GDM1 (cell line): ENCODE data around the gene UGP2.
"Not testable (repeated sequence)": the region's sequence is repeated elsewhere in the genome, so short reads cannot be mapped to it uniquely, and the experiment has no call there.

Experiments
- DNase-seq: peaks from one replicate; lab custom pipeline; 2025; lab: John Stamatoyannopoulos, UW

Gene UGP2

GRCh38 chr2:63841254-63842022 lies at the start of gene UGP2:
UGP2 (plus strand) TSS chr2:63841896; CDS start chr2:63842186, 290 bp downstream.
- peak; percentile 89 for DNase-seq

DNA sequence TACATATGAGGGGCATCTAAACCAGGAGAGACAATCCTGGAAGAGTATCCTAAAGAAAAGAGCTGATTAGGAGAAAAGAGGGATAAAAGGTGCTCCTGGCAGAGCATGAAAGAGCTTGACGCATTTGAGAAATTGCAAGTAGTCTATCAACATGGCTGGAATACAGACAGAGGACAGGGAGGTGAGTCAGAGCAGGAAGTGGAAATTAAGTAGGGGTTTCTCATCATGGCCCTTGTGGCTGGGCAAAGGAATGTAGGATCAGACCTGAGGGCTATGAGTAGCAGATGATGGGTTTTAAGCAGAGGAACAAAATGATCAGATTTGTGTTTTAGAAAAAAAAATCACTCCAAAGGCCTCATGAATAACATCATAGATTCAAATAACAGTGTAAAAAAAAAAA lies 49.2 kb upstream of the UGP2 start:
- no peak for DNase-seq

GRCh38 chr2:63796366-63796765 lies 45.3 kb upstream of the UGP2 start:
- no peak for DNase-seq

DNA sequence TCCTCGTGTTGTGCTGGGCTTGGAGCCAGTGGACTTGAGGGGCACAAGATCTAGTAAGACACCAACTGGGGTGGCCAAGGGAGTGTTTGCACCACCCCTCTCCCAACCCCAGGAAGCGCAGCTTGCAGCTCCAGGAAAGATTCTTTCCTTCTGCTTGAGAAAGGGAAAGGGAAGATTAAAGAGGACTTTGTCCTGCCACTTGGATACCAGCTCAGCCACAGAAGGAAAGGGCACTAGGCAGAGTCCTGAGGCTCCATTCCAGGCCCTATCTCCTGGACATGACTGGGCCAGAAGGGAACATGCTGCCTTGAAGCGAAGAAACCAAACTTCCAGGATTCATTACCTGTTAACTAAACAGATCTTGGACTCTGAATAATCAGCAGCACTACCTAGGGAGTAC lies 44.9 kb upstream of the UGP2 start:
- DNase-seq = no peak

GRCh38 chr2:63801455-63801854 lies 40.2 kb upstream of the UGP2 start:
- DNase-seq = no peak

DNA sequence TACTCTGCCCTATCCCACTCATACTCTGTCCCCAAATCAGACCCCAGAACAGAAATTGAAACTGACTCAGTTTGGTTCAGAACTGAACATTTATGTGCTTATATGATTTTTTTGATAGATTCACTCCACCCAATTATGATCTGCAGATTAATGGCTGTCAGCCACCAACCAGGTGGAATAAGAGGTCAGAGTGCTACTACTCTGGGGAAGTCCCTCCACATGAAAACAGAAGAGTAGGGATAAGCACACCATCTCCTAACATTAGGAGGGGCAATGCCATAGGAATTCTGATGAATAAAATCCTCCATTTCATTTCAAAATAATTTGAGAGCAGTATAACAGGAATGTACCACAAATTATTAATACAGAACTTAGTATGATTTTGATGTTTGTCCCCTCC lies 36.3 kb upstream of the UGP2 start:
- DNase-seq = no peak

GRCh38 chr2:63808036-63808435 lies 33.7 kb upstream of the UGP2 start:
- DNase-seq = not testable (repeated sequence)

GRCh38 chr2:63808911-63809310 lies 32.8 kb upstream of the UGP2 start:
- DNase-seq = not testable (repeated sequence)

DNA sequence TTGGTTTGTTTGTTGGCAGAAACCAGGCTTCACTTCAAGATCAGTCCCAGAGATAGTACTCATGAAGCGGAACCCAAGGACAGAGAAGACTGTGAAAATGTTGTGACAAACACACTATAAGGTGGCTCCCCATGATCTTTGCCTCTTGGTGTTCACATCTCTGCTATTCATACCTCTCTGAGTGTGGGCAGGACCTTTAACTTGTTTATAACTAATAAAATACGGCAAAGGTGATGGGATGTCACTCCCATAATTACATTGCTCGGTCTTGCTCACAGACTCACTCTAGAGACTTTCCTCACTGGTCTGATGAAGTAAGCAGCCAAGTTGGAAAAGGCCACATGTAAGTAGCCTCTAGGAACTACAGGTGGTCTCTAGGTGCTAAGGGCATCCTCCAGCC lies 30.6 kb upstream of the UGP2 start:
- DNase-seq = no peak

DNA sequence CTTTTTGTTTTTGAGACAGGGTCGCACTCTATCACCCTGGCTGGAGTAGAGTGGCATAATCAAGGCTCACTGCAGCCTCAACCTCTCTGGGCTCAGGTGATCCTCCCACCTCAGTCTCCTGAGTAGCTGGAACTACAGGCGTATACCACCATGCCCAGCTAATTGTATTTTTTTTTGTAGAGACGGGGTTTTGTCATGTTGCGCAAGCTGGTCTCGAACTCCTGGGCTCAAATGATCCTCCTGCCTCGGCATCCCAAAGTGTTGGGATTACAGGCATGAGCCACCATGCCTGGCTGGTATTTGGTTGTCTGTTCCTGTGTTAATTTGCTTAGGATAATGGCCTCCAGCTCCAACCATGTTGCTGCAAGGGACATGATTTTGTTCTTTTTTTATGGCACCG lies 29.8 kb upstream of the UGP2 start:
- not testable (repeated sequence) for DNase-seq

DNA sequence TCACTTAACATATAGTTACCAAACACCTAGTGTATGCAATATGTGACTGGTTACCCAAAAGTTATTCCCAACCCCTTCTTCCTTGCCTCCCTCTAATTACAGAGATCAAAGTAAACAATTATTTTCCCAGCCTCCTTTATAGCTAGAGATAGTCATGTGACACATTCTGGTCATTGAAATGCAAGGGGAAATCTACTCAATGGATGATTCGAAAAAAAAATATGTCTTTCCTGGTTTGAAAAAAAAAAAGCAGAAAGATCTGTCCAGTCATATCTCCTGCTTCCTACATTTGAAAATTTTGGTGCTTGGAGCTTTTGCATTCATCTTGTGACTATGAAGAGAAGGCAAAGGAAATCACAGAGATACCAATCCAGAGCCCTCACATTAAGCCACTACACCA lies 27.6 kb upstream of the UGP2 start:
- DNase-seq = no peak

GRCh38 chr2:63817382-63817781 lies 24.3 kb upstream of the UGP2 start:
- no peak for DNase-seq

GRCh38 chr2:63818271-63818670 lies 23.4 kb upstream of the UGP2 start:
- no peak for DNase-seq

DNA sequence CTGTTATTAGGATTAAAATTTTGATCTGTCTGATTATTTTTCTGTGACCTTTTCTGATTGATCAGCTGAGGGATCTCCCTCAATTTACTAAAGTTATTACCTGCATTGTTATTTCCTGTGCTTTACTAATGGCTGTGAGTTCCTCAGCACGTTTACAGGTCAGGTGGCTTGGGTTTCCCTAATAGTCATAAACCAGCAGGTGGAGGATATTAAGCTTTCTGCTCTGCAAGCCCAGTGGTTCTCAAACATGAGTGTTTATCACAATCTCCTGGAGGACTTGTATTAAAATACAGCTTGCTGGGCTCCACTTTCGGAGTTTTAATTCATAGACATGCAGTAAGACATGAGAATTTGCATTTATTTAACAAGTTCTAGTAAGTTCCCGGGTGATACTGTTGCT lies 22.4 kb upstream of the UGP2 start:
- no peak for DNase-seq

- DNase-seq = no peak
These were observed 21.7 kb upstream of the UGP2 start for GRCh38 chr2:63819765-63820717.

DNA sequence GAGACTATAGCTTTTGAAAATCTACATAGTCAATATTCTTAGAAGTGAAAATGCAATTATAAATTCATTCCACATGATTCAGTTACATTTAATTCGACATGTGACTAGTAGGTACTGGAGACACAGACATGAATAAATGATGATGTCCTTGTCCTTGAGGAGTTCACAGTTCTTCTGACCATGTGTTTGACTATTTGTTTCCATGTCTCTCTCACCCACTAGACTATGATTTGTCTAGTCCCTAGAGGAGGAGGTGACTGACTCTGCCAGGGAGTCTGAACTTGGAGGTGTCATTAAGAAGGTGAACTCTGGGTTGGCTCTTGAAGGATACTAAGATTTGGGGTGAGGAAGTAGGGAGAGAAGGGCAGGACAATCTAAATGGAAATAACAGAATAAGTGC lies 20.7 kb upstream of the UGP2 start:
- no peak for DNase-seq

DNA sequence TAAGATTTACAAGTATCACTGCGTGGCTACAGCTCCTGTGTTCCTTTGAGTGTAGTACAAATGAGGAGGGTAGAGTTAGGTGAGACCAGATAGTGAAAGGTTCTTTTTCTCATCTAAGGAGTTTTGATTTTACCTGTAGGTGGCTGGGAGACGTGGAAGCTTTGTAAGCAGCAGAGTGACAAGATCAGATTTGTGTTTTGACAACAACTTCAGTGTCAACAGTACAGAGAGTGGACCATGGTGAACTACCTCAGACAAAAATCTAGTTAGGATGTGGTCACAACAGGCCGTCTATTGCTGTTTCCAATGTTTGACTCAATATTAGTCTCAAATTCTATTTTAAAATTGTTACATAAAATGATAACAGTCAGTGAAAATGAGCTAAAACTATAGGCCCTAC lies 20.3 kb upstream of the UGP2 start:
- no peak for DNase-seq

DNA sequence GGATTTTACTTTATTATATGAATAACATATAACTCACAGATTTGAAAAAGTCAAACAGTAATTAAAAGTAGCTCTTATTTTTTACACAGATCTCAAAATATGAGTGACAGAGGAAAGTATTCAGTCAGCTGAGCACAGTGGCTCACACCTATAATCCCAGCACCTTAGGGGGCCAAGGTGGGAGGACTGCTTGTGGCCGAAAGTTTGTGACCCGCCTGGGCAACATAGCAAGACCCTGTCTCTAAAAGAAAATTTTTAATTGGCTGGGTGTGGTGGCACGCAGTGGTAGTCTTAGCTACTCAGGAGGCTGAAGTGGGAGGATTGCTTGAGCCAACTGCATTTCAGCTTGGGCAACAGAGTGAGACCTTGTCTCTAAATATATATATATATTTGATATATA lies 19.2 kb upstream of the UGP2 start:
- no peak for DNase-seq

- DNase-seq = no peak
These were observed 13.9 kb upstream of the UGP2 start for GRCh38 chr2:63827749-63828148.

- no peak for DNase-seq
These were observed 10.5 kb upstream of the UGP2 start for GRCh38 chr2:63831176-63831575.

DNA sequence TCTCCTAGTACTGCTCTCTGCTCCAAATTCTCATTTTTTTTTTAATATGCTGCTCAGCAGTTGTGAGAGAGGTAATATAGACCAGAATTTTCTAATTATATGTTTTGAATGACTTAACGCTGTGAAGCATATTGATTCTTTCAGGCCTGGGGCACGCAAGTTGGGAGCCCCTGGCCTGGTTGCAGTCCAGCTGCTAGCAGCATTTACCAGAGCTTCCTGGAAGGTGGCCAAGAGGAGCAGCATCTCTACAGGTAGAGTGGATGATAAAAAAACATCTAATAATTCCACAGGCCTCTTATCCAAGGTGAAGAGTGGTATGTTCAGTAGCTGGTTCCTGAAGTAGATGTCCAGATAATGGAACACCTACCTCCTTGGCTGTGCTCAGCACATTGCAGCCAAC lies 7.3 kb upstream of the UGP2 start:
- no peak for DNase-seq

GRCh38 chr2:63837036-63837594 lies 4.6 kb upstream of the UGP2 start:
- DNase-seq = no peak
